HepG2 (cell line): ENCODE measurements around the gene LINC00237. TPM values are rescaled to one million over a fixed set of nuclear protein-coding genes. Genes with fewer than 3 reads are reported as not detected.

ENCODE experiments used
- ATAC-seq: fragments of 200-7000 bp; cut with Tn5 transposase; 3 replicates; pipeline ENCODE4 v1.9.1; 2020; ENCODE audit warnings: mild to moderate bottlenecking, moderate library complexity
- BruUV-seq: library from RNA; stranded (reverse); fragments of 400-500 nt; replicated peaks from 2 replicates; lab custom pipeline; 2021; lab: Mats Ljungman, UMichigan
- CTCF ChIA-PET: fragments of 300-600 bp; formaldehyde crosslinking; extraction: SDS; loops from one replicate; lab custom pipeline; 2021; ENCODE audit warnings: low total read pairs, inconsistent platforms, low intra/inter-chr PET ratio; lab: Yijun Ruan, JAX
- POLR2A ChIA-PET: fragments of 350-600 bp; sonication (Branson Sonifier 250); formaldehyde crosslinking; loops from one replicate; lab custom pipeline; 2020; ENCODE audit warnings: antibody characterized with exemption, inconsistent platforms; lab: Yijun Ruan, JAX
- DNase-seq: peaks from one replicate; pipeline ENCODE4 v3.0.0-alpha.2; 2015; ENCODE audit warnings: low spot score
- FAIRE-seq: peaks from 3 replicates; lab custom pipeline; 2011; peaks lifted over from hg19 to GRCh38; lab: Jason Lieb, UNC
- H2AFZ ChIP-seq: one replicate; pipeline ENCODE4 v1.6.1; 2011; ENCODE audit warnings: low read length, inconsistent platforms
- H3K27ac ChIP-seq: fragments of 300-600 bp; 3 replicates; pipeline ENCODE4 v1.8.0; 2011; ENCODE audit warnings: mixed run types, mild to moderate bottlenecking, mixed read lengths, low read length, inconsistent platforms; ENCODE audit not compliant: insufficient read depth; ENCODE audit errors: extremely low read length
- H3K27me3 ChIP-seq, 2 experiments: fragments of 200-600 bp in 1 of 2; 2 replicates in 1 of 2; 3 replicates in 1 of 2; pipeline versions ENCODE4 v1.6.0 to v1.8.0; 2011; ENCODE audit warnings: low read length in 2 of 2, mild to moderate bottlenecking in 2 of 2, moderate library complexity in 2 of 2, inconsistent platforms in 1 of 2; ENCODE audit not compliant: insufficient read depth in 2 of 2, control insufficient read depth in 1 of 2
- H3K36me3 ChIP-seq, 2 experiments: fragments of 200-600 bp in 1 of 2; replicated peaks in 1 of 2; 2 replicates in 1 of 2; 3 replicates in 1 of 2; pipeline versions ENCODE4 v1.5.1 to v1.8.0; 2011; ENCODE audit warnings: low read length in 2 of 2, inconsistent platforms in 1 of 2; ENCODE audit not compliant: insufficient read depth in 2 of 2, control insufficient read depth in 1 of 2
- H3K4me1 ChIP-seq: 2 replicates; pipeline ENCODE4 v1.5.1; 2012; ENCODE audit warnings: low read length, inconsistent platforms; ENCODE audit not compliant: insufficient read depth
- H3K4me2 ChIP-seq: 2 replicates; pipeline ENCODE4 v1.6.0; 2011; ENCODE audit warnings: low read depth, low read length, inconsistent platforms
- H3K4me3 ChIP-seq, 3 experiments: fragments of 200-600 bp in 1 of 3; sonication (generic), shearing (Covaris generic) in 1 of 3; replicated peaks in 1 of 3; 2 replicates each; pipeline ENCODE4 v1.5.1; 2011 to 2016; ENCODE audit warnings: low read length in 3 of 3, inconsistent platforms in 2 of 3, low read depth in 2 of 3, mild to moderate bottlenecking in 2 of 3, control low read depth in 1 of 3, mixed read lengths in 1 of 3; ENCODE audit not compliant: insufficient read depth in 1 of 3
- H3K79me2 ChIP-seq: one replicate; pipeline ENCODE4 v1.6.1; 2011; ENCODE audit warnings: low read length, inconsistent platforms; ENCODE audit not compliant: insufficient read depth
- H3K9ac ChIP-seq: 2 replicates; pipeline ENCODE4 v1.6.0; 2011; ENCODE audit warnings: mild to moderate bottlenecking, low read depth, low read length, inconsistent platforms; ENCODE audit not compliant: insufficient read depth
- H3K9me3 ChIP-seq: 2 replicates; pipeline ENCODE4 v1.5.1; 2012; ENCODE audit warnings: mild to moderate bottlenecking, low read length
- H4K20me1 ChIP-seq: 2 replicates; pipeline ENCODE4 v1.6.0; 2011; ENCODE audit warnings: inconsistent platforms, mild to moderate bottlenecking, low read length, moderate library complexity; ENCODE audit not compliant: insufficient read depth
- ELF3 ChIP-seq: IDR thresholded peaks from 2 replicates; pipeline ENCODE4 v1.6.1; 2016; ENCODE audit warnings: missing genetic modification reagents, missing compliant biosample characterization
- GATAD2A ChIP-seq: IDR thresholded peaks from 2 replicates; pipeline ENCODE4 v1.6.1; 2016
- HMG20B ChIP-seq: conservative IDR thresholded peaks from 2 replicates; pipeline ENCODE4 v1.6.1; 2016; ENCODE audit warnings: missing genetic modification reagents, missing compliant biosample characterization
- SKI ChIP-seq: fragments of 450-650 bp; IDR thresholded peaks from one replicate; pipeline ENCODE4 v1.6.1; 2018; ENCODE audit warnings: mild to moderate bottlenecking; ENCODE audit not compliant: partially characterized antibody
- SKIL ChIP-seq: sonication (generic); formaldehyde crosslinking; IDR thresholded peaks from 2 replicates; pipeline ENCODE4 v1.8.0; 2022; ENCODE audit warnings: missing genetic modification reagents, mild to moderate bottlenecking, moderate library complexity, borderline replicate concordance
- SMAD1 ChIP-seq: sonication (generic); formaldehyde crosslinking; IDR thresholded peaks from 2 replicates; pipeline ENCODE4 v1.4.0; 2020; ENCODE audit warnings: missing genetic modification reagents, low read depth, mild to moderate bottlenecking, borderline replicate concordance
- SP140L ChIP-seq: sonication (generic); formaldehyde crosslinking; IDR thresholded peaks from 2 replicates; pipeline ENCODE4 v1.4.0; 2020; ENCODE audit warnings: missing genetic modification reagents, borderline replicate concordance
- SSRP1 ChIP-seq: IDR thresholded peaks from 2 replicates; pipeline ENCODE4 v1.6.1; 2016; ENCODE audit warnings: control low read depth
- TARDBP ChIP-seq: sonication (generic); formaldehyde crosslinking; IDR thresholded peaks from 2 replicates; pipeline ENCODE4 v1.8.0; 2022; ENCODE audit warnings: mild to moderate bottlenecking, missing genetic modification reagents
- TFDP1 ChIP-seq: IDR thresholded peaks from 2 replicates; pipeline ENCODE4 v1.6.1; 2016; ENCODE audit warnings: missing compliant biosample characterization, missing genetic modification reagents, borderline replicate concordance
- TFE3 ChIP-seq: IDR thresholded peaks from 2 replicates; pipeline ENCODE4 v1.6.1; 2016
- ZNF253 ChIP-seq: sonication (generic); formaldehyde crosslinking; IDR thresholded peaks from 2 replicates; pipeline ENCODE4 v1.8.0; 2022; ENCODE audit warnings: mild to moderate bottlenecking, missing genetic modification reagents, borderline replicate concordance
- ZNF317 ChIP-seq: sonication (generic); formaldehyde crosslinking; IDR thresholded peaks from 2 replicates; pipeline ENCODE4 v1.5.0; 2020; ENCODE audit warnings: mild to moderate bottlenecking, missing genetic modification reagents
- WGBS: methylation state at CpG from one replicate; pipeline ENCODE4 v1.1.6; 2017; ENCODE audit warnings: low lambda C conversion rate; 5-methylcytosine and 5-hydroxymethylcytosine counted together
- in situ Hi-C: cut with HindIII; loops from 2 replicates; pipeline ENCODE4 v1.10.0; 2017; ENCODE audit warnings: low pct_unique_long_range_greater_than_20kb; ENCODE audit not compliant: extremely low pct_ligation_motif_present
- intact Hi-C: fragments of 100-400 bp; cut with micrococcal nuclease; formaldehyde crosslinking; loops from one replicate; pipeline ENCODE4 v1.10.0; 2022; ENCODE audit not compliant: unreplicated experiment
- polyA plus RNA-seq, 8 experiments: library from polyadenylated mRNA; depleted of rRNA in 3 of 8; stranded (reverse) in 7 of 8; unstranded in 1 of 8; fragments of >200 nt; fragmentation: Illumina TruSeq in 4 of 8; extraction: Trizol in 4 of 8; gene quantifications; 2 replicates each; pipeline versions ENCODE4 v1.2.1 to v1.2.3, GENCODE V29; 2011 to 2016; ENCODE audit warnings: low read depth in 4 of 8, missing spikeins in 1 of 8, mixed read lengths in 1 of 8; ENCODE audit not compliant: insufficient read depth in 1 of 8
- total RNA-seq, 5 experiments: library from RNA; depleted of rRNA; stranded (reverse); fragments of >200 nt; fragmentation: Illumina TruSeq; extraction: Trizol; gene quantifications; 2 replicates each; pipeline ENCODE4 v1.2.3, GENCODE V29; 2016; ENCODE audit warnings: low read depth in 1 of 5
- TF ChIP-seq, protein P1 (sequence below): sonication (generic); formaldehyde crosslinking; IDR thresholded peaks from 2 replicates; pipeline ENCODE4 v1.5.1; 2020; ENCODE audit warnings: mild to moderate bottlenecking, missing genetic modification reagents, borderline replicate concordance
- TF ChIP-seq, protein P2 (sequence below): sonication (generic); formaldehyde crosslinking; IDR thresholded peaks from 2 replicates; pipeline ENCODE4 v1.9.0; 2021; ENCODE audit warnings: missing genetic modification reagents, mild to moderate bottlenecking, borderline replicate concordance

LINC00237 gene
- total and polyA plus RNA-seq, 2 of the 13 experiments (the other 11 are each of a cell fraction or from before 2014, with no cell fraction given): not detected

DNA sequence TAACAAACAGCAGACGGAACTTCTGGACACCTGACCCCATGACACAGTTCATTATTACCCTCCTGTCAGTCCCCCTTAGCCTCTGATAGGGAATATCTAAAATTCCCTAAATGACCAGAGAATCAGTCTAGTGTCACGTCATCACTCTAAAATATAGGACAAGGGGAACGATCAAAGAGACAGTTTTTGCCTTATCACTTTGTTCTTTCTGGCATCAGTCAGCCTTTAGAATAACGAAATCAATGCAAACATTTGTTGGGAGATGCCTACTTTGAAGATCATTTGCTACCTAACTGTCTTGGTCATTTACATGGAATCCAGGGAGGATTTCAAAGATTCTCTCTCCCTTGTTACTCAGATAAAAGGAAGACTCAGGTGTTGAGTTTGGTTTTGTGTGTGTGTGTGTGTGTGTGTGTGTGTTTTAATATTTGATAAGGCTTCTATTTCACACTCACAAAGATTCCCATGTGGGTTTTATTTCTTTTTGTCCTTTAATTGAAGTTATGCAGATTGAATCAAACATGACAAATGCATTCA is 28.3 kb downstream of the LINC00237 start:
- FAIRE-seq (no peak), DNase-seq (peak; percentile 99), ATAC-seq (peak; percentile 89)
- intact Hi-C loops: no loop called here
- H3K9me3 ChIP-seq: no peaks in the 10 kb centered on the region
- H3K27me3 ChIP-seq: no peaks in the 10 kb centered on the region
- no TSS peak for BruUV-seq
- no peaks in the 10 kb centered on the region for H4K20me1 ChIP-seq
- peak overlapping the region; percentile 14 for H3K4me2 ChIP-seq
- H3K4me3 ChIP-seq: no peak overlapping the region
- in situ Hi-C loops: no loop called here
- ChIA-PET CTCF (no interaction called here), POLR2A (no interaction called here)
- 4% methylated on average over 4 of the region's 4 CpGs for WGBS
- peaks cover 50% of the 10 kb centered on the region for H3K4me1 ChIP-seq
- H3K36me3 ChIP-seq: no peaks in the 10 kb centered on the region
- peak overlapping the region; percentile 23; the same call in 1 of the 2 replicates for H3K9ac ChIP-seq
- no peak overlapping the region for H2AFZ ChIP-seq
- no peaks in the 10 kb centered on the region for H3K79me2 ChIP-seq
- peak overlapping the region; percentile 59 for H3K27ac ChIP-seq
- TF ChIP-seq SSRP1 (CRISPR knock-in tag) (no peak), SMAD1 (CRISPR knock-in tag) (no peak), ZNF317 (0 out of 2 replicates have a peak, but pooled peaks have one; percentile 51), TFE3 (CRISPR knock-in tag) (peak; percentile 67; the same call in 1 of the 2 replicates), TFDP1 (CRISPR knock-in tag) (0 out of 2 replicates have a peak, but pooled peaks have one; percentile 12), SP140L (CRISPR knock-in tag) (no peak), HMG20B (CRISPR knock-in tag) (peak; percentile 71; the same call in 1 of the 2 replicates), TARDBP (CRISPR knock-in tag) (0 out of 2 replicates have a peak, but pooled peaks have one; percentile 49), ZNF253 (CRISPR knock-in tag) (no peak), SKIL (CRISPR knock-in tag) (peak; percentile 54; the same call in 1 of the 2 replicates), GATAD2A (CRISPR knock-in tag) (peak; percentile 69; the same call in 1 of the 2 replicates), ELF3 (0 out of 2 replicates have a peak, but pooled peaks have one; percentile 67), SKI (peak; percentile 37)
- TF ChIP-seq, protein P1, sequence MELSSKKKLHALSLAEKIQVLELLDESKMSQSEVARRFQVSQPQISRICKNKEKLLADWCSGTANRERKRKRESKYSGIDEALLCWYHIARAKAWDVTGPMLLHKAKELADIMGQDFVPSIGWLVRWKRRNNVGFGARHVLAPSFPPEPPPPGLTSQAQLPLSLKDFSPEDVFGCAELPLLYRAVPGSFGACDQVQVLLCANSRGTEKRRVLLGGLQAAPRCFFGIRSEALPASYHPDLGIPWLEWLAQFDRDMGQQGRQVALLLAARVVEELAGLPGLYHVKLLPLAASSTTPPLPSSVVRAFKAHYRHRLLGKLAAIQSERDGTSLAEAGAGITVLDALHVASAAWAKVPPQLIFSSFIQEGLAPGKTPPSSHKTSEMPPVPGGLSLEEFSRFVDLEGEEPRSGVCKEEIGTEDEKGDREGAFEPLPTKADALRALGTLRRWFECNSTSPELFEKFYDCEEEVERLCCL (CRISPR knock-in tag): no peak
- TF ChIP-seq, protein P2, sequence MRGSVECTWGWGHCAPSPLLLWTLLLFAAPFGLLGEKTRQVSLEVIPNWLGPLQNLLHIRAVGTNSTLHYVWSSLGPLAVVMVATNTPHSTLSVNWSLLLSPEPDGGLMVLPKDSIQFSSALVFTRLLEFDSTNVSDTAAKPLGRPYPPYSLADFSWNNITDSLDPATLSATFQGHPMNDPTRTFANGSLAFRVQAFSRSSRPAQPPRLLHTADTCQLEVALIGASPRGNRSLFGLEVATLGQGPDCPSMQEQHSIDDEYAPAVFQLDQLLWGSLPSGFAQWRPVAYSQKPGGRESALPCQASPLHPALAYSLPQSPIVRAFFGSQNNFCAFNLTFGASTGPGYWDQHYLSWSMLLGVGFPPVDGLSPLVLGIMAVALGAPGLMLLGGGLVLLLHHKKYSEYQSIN (CRISPR knock-in tag): no peak
